Stimulated activated CD8-positive, alpha-beta memory T cell treated with anti-CD3 and anti-CD28 coated beads, Interleukin-7, amount 100 ng/mL, for 24 hours (primary cell): ENCODE results near the gene ARHGEF4.

Experiments
- DNase-seq: peaks from one replicate; pipeline ENCODE4 v3.0.0-alpha.2; 2020; ENCODE audit warnings: low read depth

ARHGEF4 gene

GRCh38 chr2:131093696-131094462 lies 257.2 kb downstream of the ARHGEF4 start:
- DNase-seq, result no peak

GRCh38 chr2:131094463-131095281 lies 258.0 kb downstream of the ARHGEF4 start:
- no peak for DNase-seq
